Esophagus muscularis mucosa (tissue), 3 donors: ENCODE measurements around the gene ZNF497.

Source experiments
- CTCF ChIP-seq, 3 experiments: fragments of 200-600 bp in 2 of 3; fragments of 450-650 bp in 1 of 3; sonication (generic) in 2 of 3; IDR thresholded peaks; one replicate each; pipeline ENCODE4 v1.5.1; 2017 to 2019; ENCODE audit warnings: antibody characterized with exemption in 3 of 3, mild to moderate bottlenecking in 2 of 3, moderate library complexity in 1 of 3
- POLR2A ChIP-seq: fragments of 450-650 bp; IDR thresholded peaks from one replicate; pipeline ENCODE4 v1.6.1; 2017; ENCODE audit warnings: antibody characterized with exemption, moderate library complexity, mild to moderate bottlenecking, low read depth
- POLR2AphosphoS5 ChIP-seq, 2 donors: sonication (generic); formaldehyde crosslinking; IDR thresholded peaks; one replicate each; pipeline ENCODE4 v1.6.1; 2017; ENCODE audit warnings: antibody characterized with exemption in 2 of 2

GRCh38 chr19:58396691-58397532 is 34.4 kb upstream of the ZNF497 start:
- no peak for TF ChIP-seq CTCF (IDR thresholded peaks at IDR 0.05)
- no peak for TF ChIP-seq POLR2AphosphoS5 (IDR thresholded peaks at IDR 0.05)
- no peak for TF ChIP-seq POLR2A
